Liver (tissue), 9 donors: ENCODE results near the gene SLC25A29. TPM values are rescaled to one million over a fixed set of nuclear protein-coding genes. Genes with fewer than 3 reads are reported as not detected.

Experiments
- DNase-seq: peaks from one replicate; pipeline ENCODE4 v3.0.0-alpha.2; 2017; ENCODE audit warnings: low spot score
- H3K27ac ChIP-seq, 2 donors: one replicate each; pipeline ENCODE4 v1.7.0; 2013; ENCODE audit warnings: inconsistent platforms in 2 of 2, low read length in 2 of 2, control low read depth in 1 of 2, low read depth in 1 of 2, mild to moderate bottlenecking in 1 of 2
- H3K27me3 ChIP-seq, 4 donors: one replicate each; pipeline versions ENCODE4 v1.6.1 to v1.7.0; 2013; ENCODE audit warnings: low read length in 3 of 4, inconsistent platforms in 1 of 4, mild to moderate bottlenecking in 1 of 4, moderate library complexity in 1 of 4; ENCODE audit not compliant: control insufficient read depth in 4 of 4, insufficient read depth in 4 of 4
- H3K36me3 ChIP-seq, 4 donors: one replicate each; pipeline versions ENCODE4 v1.6.1 to v1.7.0; 2013; ENCODE audit warnings: low read length in 3 of 4, mild to moderate bottlenecking in 3 of 4, low read depth in 1 of 4, moderate library complexity in 1 of 4; ENCODE audit not compliant: control insufficient read depth in 4 of 4, insufficient read depth in 3 of 4
- H3K4me1 ChIP-seq, 4 donors: one replicate each; pipeline versions ENCODE4 v1.6.1 to v1.7.0; 2013; ENCODE audit warnings: low read length in 3 of 4, mild to moderate bottlenecking in 3 of 4, moderate library complexity in 1 of 4; ENCODE audit not compliant: control insufficient read depth in 4 of 4, insufficient read depth in 4 of 4
- H3K4me3 ChIP-seq, 3 donors: one replicate each; pipeline versions ENCODE4 v1.6.1 to v1.7.0; 2013; ENCODE audit warnings: low read length in 3 of 3, control low read depth in 1 of 3, low read depth in 1 of 3, mild to moderate bottlenecking in 1 of 3
- H3K9ac ChIP-seq, 2 donors: one replicate each; pipeline ENCODE4 v1.7.0; 2013; ENCODE audit warnings: low read length in 2 of 2, mild to moderate bottlenecking in 2 of 2, moderate library complexity in 2 of 2, control low read depth in 1 of 2, low read depth in 1 of 2
- H3K9me3 ChIP-seq, 4 donors: one replicate each; pipeline versions ENCODE4 v1.6.1 to v1.7.0; 2013; ENCODE audit warnings: low read length in 3 of 4; ENCODE audit not compliant: control insufficient read depth in 4 of 4
- EGR1 ChIP-seq, 2 donors: IDR thresholded peaks; 2 replicates each; pipeline ENCODE4 v1.6.1; 2016 to 2018; ENCODE audit warnings: antibody characterized with exemption in 2 of 2, low read depth in 2 of 2
- FOXA1 ChIP-seq: IDR thresholded peaks from 2 replicates; pipeline ENCODE4 v1.6.1; 2016; ENCODE audit warnings: antibody characterized with exemption
- FOXA2 ChIP-seq: IDR thresholded peaks from 2 replicates; pipeline ENCODE4 v1.6.1; 2016; ENCODE audit warnings: antibody characterized with exemption
- GABPA ChIP-seq, 2 donors: IDR thresholded peaks in 1 of 2; conservative IDR thresholded peaks in 1 of 2; 2 replicates each; pipeline ENCODE4 v1.6.1; 2016; ENCODE audit warnings: antibody characterized with exemption in 2 of 2, mild to moderate bottlenecking in 1 of 2, moderate library complexity in 1 of 2
- HNF4G ChIP-seq: IDR thresholded peaks from 2 replicates; pipeline ENCODE4 v1.6.1; 2016; ENCODE audit warnings: antibody characterized with exemption
- NR2F2 ChIP-seq: IDR thresholded peaks from 2 replicates; pipeline ENCODE4 v1.6.1; 2016; ENCODE audit warnings: antibody characterized with exemption
- RAD21 ChIP-seq, 2 donors: IDR thresholded peaks; 2 replicates each; pipeline ENCODE4 v1.6.1; 2016; ENCODE audit warnings: antibody characterized with exemption in 2 of 2, mild to moderate bottlenecking in 2 of 2
- RXRA ChIP-seq, 2 donors: IDR thresholded peaks; 2 replicates each; pipeline ENCODE4 v1.6.1; 2017 to 2018; ENCODE audit warnings: antibody characterized with exemption in 2 of 2, mild to moderate bottlenecking in 1 of 2
- SP1 ChIP-seq: IDR thresholded peaks from 2 replicates; pipeline ENCODE4 v1.6.1; 2018; ENCODE audit warnings: antibody characterized with exemption, mild to moderate bottlenecking
- TAF1 ChIP-seq: conservative IDR thresholded peaks from 2 replicates; pipeline ENCODE4 v1.6.1; 2016; ENCODE audit warnings: antibody characterized with exemption, mild to moderate bottlenecking
- YY1 ChIP-seq: IDR thresholded peaks from 2 replicates; pipeline ENCODE4 v1.6.1; 2016; ENCODE audit warnings: antibody characterized with exemption, mild to moderate bottlenecking
- WGBS: extraction: QIAGEN DNeasy Blood & Tissue Kit; methylation state at CpG from one replicate; pipeline ENCODE4 v1.1.7; 2013; 5-methylcytosine and 5-hydroxymethylcytosine counted together
- polyA plus RNA-seq, 2 donors: library from polyadenylated mRNA; stranded (reverse) in 1 of 2; unstranded in 1 of 2; fragments of 200-250 nt in 1 of 2; fragments of >200 nt in 1 of 2; fragmentation: Nextera tagmentation in 1 of 2; extraction: Ambion mirVana in 1 of 2; gene quantifications; one replicate each; pipeline versions ENCODE4 v1.2.1 to v1.2.3, GENCODE V29; 2013 to 2015
- total RNA-seq, 2 donors: library from RNA; depleted of rRNA; stranded (reverse); fragments of >200 nt; gene quantifications; one replicate each; pipeline ENCODE4 v1.2.3, GENCODE V29; 2014
- TF ChIP-seq, protein P1 (sequence below): fragments of 150-350 bp; IDR thresholded peaks from 2 replicates; pipeline ENCODE4 v1.5.1; 2017; ENCODE audit warnings: improper control_type of control experiment, low read depth, low read length; ENCODE audit not compliant: missing input control
- TF ChIP-seq, protein P2 (sequence below): IDR thresholded peaks from 2 replicates; pipeline ENCODE4 v1.6.1; 2016; ENCODE audit warnings: antibody characterized with exemption, mild to moderate bottlenecking
- TF ChIP-seq, protein P3 (sequence below): IDR thresholded peaks from 2 replicates; pipeline ENCODE4 v1.6.1; 2016; ENCODE audit warnings: antibody characterized with exemption
- TF ChIP-seq, protein P4 (sequence below): IDR thresholded peaks from 2 replicates; pipeline ENCODE4 v1.6.1; 2016; ENCODE audit warnings: antibody characterized with exemption
- TF ChIP-seq, protein P5 (sequence below): IDR thresholded peaks from 2 replicates; pipeline ENCODE4 v1.6.1; 2016; ENCODE audit warnings: antibody characterized with exemption
- donor health status: healthy.
- donor health status: healthy.
- donor health status: healthy.
- donor health status: healthy.
- donor health status: healthy.

The SLC25A29 gene
- total and polyA plus RNA-seq, 4 donors = 2.4 to 13.9 (median 8.9) TPM

DNA sequence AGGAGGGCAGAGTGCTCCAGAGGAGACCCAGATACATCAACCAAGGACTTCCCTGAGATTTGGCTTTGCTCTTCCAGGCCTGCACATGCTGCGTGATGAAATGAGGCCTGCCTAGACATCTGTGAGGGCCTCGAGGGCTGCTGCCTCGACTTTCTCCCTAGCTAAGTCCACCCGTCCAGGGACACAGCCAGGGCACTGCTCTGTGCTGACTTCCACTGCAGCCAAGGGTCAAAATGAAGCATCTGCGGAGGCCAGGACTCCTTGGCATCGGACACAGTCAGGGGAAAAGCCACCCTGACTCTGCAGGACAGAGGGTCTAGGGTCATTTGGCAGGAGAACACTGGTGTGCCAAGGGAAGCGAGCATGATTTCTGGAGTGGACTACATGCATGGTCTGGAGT lies 27.6 kb upstream of the SLC25A29 start:
- H3K36me3 ChIP-seq = peaks cover 1 to 22% (median 8%) of the 10 kb centered on the region in 4 donors
- no peaks in the 10 kb centered on the region for H3K9me3 ChIP-seq
- no peak overlapping the region for H3K27ac ChIP-seq
- TF ChIP-seq RAD21 (IDR thresholded peaks at IDR 0.05) = no peak
- TF ChIP-seq HNF4G = no peak
- TF ChIP-seq SP1 = no peak
- no peak for TF ChIP-seq EGR1 (IDR thresholded peaks at IDR 0.05; ENCODE audit: low read depth in 2 of 2)
- TF ChIP-seq, protein P1, sequence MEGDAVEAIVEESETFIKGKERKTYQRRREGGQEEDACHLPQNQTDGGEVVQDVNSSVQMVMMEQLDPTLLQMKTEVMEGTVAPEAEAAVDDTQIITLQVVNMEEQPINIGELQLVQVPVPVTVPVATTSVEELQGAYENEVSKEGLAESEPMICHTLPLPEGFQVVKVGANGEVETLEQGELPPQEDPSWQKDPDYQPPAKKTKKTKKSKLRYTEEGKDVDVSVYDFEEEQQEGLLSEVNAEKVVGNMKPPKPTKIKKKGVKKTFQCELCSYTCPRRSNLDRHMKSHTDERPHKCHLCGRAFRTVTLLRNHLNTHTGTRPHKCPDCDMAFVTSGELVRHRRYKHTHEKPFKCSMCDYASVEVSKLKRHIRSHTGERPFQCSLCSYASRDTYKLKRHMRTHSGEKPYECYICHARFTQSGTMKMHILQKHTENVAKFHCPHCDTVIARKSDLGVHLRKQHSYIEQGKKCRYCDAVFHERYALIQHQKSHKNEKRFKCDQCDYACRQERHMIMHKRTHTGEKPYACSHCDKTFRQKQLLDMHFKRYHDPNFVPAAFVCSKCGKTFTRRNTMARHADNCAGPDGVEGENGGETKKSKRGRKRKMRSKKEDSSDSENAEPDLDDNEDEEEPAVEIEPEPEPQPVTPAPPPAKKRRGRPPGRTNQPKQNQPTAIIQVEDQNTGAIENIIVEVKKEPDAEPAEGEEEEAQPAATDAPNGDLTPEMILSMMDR = peak; percentile 0
- TF ChIP-seq YY1 = no peak
- DNase-seq = peak; percentile 30
- 39% methylated on average over 7 of the region's 7 CpGs for WGBS
- H3K27me3 ChIP-seq = no peaks in the 10 kb centered on the region
- peaks cover 0 to 6% (median 3%) of the 10 kb centered on the region in 4 donors for H3K4me1 ChIP-seq
- H3K9ac ChIP-seq = no peak overlapping the region
- no peak overlapping the region for H3K4me3 ChIP-seq

DNA sequence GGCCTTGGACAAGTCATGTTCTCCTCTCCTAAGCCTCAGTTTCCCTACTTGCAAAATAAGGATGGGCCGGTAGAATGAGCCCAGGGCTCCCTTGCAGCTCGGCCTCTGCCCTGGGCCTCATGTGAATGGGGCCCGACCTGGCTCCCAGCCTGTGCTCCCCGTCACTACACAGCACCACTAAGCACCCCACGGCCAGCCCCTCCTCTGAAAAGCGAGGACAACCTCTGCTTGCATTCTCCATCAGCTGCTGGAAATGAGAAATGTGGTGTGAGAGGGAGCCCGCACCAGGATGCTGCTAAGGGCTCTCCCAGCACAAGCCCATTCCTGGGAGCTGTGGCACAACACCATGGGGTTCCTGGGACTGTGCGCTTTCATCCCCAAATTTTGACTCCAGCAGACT lies 27.1 kb upstream of the SLC25A29 start:
- no peak for TF ChIP-seq GABPA (IDR thresholded peaks at IDR 0.05 in 1 of 2, conservative IDR thresholded peaks at IDR 0.05 in 1 of 2)
- TF ChIP-seq TAF1 = no peak
- DNase-seq = peak; percentile 30
- H3K27ac ChIP-seq = no peak overlapping the region
- H3K4me1 ChIP-seq = peaks cover 0 to 11% (median 6%) of the 10 kb centered on the region in 4 donors
- no peak overlapping the region for H3K9ac ChIP-seq
- H3K4me3 ChIP-seq = no peak overlapping the region
- H3K9me3 ChIP-seq = no peaks in the 10 kb centered on the region
- H3K27me3 ChIP-seq = no peaks in the 10 kb centered on the region
- 88% methylated on average over 8 of the region's 8 CpGs for WGBS
- peaks cover 7 to 27% (median 11%) of the 10 kb centered on the region in 4 donors for H3K36me3 ChIP-seq

DNA sequence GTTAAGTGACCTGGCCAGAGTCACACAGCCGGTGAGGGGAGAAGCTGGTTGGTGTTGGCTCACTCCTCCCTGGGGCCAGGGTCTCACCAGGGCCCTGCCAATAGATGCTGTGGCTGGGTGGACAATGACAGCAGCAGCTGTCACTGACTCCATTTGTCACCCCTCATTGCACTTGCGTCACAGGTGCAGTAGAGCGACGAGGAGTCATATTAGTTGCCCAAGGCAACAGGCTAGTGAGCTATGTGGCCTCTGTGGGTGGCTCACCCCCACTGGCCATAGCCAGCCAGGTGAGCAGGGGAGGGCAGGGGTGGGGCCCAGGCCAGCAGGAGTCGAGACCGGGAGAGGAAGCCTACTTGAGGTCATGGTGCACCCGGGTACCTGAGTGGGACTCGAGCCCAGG lies 26.6 kb upstream of the SLC25A29 start:
- WGBS = 60% methylated on average over 8 of the region's 8 CpGs
- no peak for DNase-seq
- Histone ChIP-seq H3K27ac (peak overlapping the region in 1 of 2 donors; percentile 38), H3K4me1 (peaks cover under 1 to 16% (median 7%) of the 10 kb centered on the region in 4 donors), H3K9ac (no peak overlapping the region), H3K36me3 (peaks cover 6 to 26% (median 11%) of the 10 kb centered on the region in 4 donors), H3K27me3 (no peaks in the 10 kb centered on the region), H3K9me3 (no peaks in the 10 kb centered on the region), H3K4me3 (no peak overlapping the region)
- TF ChIP-seq GABPA (IDR thresholded peaks at IDR 0.05 in 1 of 2, conservative IDR thresholded peaks at IDR 0.05 in 1 of 2) (no peak), FOXA1 (no peak), NR2F2 (no peak), RAD21 (IDR thresholded peaks at IDR 0.05) (no peak), FOXA2 (no peak), TAF1 (no peak), HNF4G (no peak), EGR1 (IDR thresholded peaks at IDR 0.05; ENCODE audit: low read depth in 2 of 2) (no peak), RXRA (IDR thresholded peaks at IDR 0.05) (no peak), YY1 (no peak), SP1 (no peak)
- TF ChIP-seq, protein P1 = no peak
- TF ChIP-seq, protein P2, sequence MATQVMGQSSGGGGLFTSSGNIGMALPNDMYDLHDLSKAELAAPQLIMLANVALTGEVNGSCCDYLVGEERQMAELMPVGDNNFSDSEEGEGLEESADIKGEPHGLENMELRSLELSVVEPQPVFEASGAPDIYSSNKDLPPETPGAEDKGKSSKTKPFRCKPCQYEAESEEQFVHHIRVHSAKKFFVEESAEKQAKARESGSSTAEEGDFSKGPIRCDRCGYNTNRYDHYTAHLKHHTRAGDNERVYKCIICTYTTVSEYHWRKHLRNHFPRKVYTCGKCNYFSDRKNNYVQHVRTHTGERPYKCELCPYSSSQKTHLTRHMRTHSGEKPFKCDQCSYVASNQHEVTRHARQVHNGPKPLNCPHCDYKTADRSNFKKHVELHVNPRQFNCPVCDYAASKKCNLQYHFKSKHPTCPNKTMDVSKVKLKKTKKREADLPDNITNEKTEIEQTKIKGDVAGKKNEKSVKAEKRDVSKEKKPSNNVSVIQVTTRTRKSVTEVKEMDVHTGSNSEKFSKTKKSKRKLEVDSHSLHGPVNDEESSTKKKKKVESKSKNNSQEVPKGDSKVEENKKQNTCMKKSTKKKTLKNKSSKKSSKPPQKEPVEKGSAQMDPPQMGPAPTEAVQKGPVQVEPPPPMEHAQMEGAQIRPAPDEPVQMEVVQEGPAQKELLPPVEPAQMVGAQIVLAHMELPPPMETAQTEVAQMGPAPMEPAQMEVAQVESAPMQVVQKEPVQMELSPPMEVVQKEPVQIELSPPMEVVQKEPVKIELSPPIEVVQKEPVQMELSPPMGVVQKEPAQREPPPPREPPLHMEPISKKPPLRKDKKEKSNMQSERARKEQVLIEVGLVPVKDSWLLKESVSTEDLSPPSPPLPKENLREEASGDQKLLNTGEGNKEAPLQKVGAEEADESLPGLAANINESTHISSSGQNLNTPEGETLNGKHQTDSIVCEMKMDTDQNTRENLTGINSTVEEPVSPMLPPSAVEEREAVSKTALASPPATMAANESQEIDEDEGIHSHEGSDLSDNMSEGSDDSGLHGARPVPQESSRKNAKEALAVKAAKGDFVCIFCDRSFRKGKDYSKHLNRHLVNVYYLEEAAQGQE = no peak
- TF ChIP-seq, protein P3, sequence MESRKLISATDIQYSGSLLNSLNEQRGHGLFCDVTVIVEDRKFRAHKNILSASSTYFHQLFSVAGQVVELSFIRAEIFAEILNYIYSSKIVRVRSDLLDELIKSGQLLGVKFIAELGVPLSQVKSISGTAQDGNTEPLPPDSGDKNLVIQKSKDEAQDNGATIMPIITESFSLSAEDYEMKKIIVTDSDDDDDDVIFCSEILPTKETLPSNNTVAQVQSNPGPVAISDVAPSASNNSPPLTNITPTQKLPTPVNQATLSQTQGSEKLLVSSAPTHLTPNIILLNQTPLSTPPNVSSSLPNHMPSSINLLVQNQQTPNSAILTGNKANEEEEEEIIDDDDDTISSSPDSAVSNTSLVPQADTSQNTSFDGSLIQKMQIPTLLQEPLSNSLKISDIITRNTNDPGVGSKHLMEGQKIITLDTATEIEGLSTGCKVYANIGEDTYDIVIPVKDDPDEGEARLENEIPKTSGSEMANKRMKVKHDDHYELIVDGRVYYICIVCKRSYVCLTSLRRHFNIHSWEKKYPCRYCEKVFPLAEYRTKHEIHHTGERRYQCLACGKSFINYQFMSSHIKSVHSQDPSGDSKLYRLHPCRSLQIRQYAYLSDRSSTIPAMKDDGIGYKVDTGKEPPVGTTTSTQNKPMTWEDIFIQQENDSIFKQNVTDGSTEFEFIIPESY = no peak
- TF ChIP-seq, protein P4, sequence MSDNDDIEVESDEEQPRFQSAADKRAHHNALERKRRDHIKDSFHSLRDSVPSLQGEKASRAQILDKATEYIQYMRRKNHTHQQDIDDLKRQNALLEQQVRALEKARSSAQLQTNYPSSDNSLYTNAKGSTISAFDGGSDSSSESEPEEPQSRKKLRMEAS = no peak
- TF ChIP-seq, protein P5, sequence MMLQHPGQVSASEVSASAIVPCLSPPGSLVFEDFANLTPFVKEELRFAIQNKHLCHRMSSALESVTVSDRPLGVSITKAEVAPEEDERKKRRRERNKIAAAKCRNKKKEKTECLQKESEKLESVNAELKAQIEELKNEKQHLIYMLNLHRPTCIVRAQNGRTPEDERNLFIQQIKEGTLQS = no peak
